Measurements from ENCODE around the gene ABAT.

DNA sequence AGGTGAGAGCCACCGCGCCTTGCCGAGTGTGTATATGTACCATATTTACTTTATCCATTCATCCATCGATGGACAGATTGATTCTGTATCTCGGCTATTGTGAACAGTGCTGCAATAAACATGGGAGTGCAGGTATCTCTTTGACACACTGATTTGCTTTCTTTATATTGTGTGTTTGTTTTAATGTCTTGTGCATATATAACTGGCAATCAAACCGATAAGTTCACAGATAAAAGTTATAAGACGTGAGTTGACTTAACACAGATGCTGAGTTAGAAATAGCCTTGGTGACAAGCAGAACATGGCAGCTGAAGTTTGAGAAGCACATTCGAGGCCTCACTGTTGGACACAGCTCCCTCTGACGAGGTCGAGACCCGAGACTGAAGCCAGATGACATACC is 99.8 kb downstream of the ABAT start:
- TF ChIP-seq, protein P1, sequence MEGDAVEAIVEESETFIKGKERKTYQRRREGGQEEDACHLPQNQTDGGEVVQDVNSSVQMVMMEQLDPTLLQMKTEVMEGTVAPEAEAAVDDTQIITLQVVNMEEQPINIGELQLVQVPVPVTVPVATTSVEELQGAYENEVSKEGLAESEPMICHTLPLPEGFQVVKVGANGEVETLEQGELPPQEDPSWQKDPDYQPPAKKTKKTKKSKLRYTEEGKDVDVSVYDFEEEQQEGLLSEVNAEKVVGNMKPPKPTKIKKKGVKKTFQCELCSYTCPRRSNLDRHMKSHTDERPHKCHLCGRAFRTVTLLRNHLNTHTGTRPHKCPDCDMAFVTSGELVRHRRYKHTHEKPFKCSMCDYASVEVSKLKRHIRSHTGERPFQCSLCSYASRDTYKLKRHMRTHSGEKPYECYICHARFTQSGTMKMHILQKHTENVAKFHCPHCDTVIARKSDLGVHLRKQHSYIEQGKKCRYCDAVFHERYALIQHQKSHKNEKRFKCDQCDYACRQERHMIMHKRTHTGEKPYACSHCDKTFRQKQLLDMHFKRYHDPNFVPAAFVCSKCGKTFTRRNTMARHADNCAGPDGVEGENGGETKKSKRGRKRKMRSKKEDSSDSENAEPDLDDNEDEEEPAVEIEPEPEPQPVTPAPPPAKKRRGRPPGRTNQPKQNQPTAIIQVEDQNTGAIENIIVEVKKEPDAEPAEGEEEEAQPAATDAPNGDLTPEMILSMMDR (IDR thresholded peaks at IDR 0.05; ENCODE audit: low read length): no peak
- TF ChIP-seq EZH2 (IDR thresholded peaks at IDR 0.05; ENCODE audit: borderline replicate concordance, low read length): no peak

Data from OCI-LY1 (cell line).